Esophagus muscularis mucosa (tissue), 4 donors: ENCODE data around the gene CNTN6.

Source experiments
- CTCF ChIP-seq, 3 experiments: fragments of 200-600 bp in 2 of 3; fragments of 450-650 bp in 1 of 3; sonication (generic) in 2 of 3; IDR thresholded peaks; one replicate each; pipeline ENCODE4 v1.5.1; 2017 to 2019; ENCODE audit warnings: antibody characterized with exemption in 3 of 3, mild to moderate bottlenecking in 2 of 3, moderate library complexity in 1 of 3
- EP300 ChIP-seq: sonication (generic); formaldehyde crosslinking; IDR thresholded peaks from one replicate; pipeline ENCODE4 v1.6.1; 2017; ENCODE audit warnings: antibody characterized with exemption
- POLR2A ChIP-seq: fragments of 450-650 bp; IDR thresholded peaks from one replicate; pipeline ENCODE4 v1.6.1; 2017; ENCODE audit warnings: antibody characterized with exemption, moderate library complexity, mild to moderate bottlenecking, low read depth
- POLR2AphosphoS5 ChIP-seq, 2 donors: sonication (generic); formaldehyde crosslinking; IDR thresholded peaks; one replicate each; pipeline ENCODE4 v1.6.1; 2017; ENCODE audit warnings: antibody characterized with exemption in 2 of 2

- TF ChIP-seq EP300 (no peak), POLR2A (no peak), CTCF (IDR thresholded peaks at IDR 0.05) (no peak), POLR2AphosphoS5 (IDR thresholded peaks at IDR 0.05) (no peak)
Observed at GRCh38 chr3:1251282-1252060, 158.6 kb downstream of the CNTN6 start.
